ENCODE data around the gene CSTF2. TPM values are rescaled to one million over a fixed set of nuclear protein-coding genes. Genes with fewer than 3 reads are reported as not detected.

The CSTF2 gene
- total RNA-seq, 2 donors from 2014 or later, result 7.2 to 9.2 TPM

DNA sequence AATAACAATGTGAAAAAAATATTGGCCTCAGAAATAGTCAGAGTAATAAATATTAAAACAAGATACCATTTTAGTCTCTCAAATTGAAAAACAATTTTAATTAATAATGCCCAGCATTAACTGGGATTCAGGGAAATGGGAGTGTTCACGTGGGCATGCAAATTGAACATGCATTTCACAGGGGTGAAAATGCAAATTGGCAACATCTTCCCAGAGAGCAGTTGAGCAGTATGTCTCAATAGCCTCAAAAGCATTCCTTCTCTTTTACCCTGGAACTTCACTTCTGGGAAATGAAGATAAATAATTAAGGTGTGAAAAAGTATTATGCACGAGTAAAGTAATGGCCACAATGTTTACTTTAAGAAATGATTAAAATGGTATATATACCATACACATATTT lies 32.6 kb downstream of the CSTF2 start:
- no peaks in the 10 kb centered on the region for H3K36me3 ChIP-seq
- H3K27ac ChIP-seq, result no peak overlapping the region
- TF ChIP-seq, protein P1, sequence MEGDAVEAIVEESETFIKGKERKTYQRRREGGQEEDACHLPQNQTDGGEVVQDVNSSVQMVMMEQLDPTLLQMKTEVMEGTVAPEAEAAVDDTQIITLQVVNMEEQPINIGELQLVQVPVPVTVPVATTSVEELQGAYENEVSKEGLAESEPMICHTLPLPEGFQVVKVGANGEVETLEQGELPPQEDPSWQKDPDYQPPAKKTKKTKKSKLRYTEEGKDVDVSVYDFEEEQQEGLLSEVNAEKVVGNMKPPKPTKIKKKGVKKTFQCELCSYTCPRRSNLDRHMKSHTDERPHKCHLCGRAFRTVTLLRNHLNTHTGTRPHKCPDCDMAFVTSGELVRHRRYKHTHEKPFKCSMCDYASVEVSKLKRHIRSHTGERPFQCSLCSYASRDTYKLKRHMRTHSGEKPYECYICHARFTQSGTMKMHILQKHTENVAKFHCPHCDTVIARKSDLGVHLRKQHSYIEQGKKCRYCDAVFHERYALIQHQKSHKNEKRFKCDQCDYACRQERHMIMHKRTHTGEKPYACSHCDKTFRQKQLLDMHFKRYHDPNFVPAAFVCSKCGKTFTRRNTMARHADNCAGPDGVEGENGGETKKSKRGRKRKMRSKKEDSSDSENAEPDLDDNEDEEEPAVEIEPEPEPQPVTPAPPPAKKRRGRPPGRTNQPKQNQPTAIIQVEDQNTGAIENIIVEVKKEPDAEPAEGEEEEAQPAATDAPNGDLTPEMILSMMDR (IDR thresholded peaks at IDR 0.05), result no peak
- DNase-seq (ENCODE audit: low spot score) (no peak), ATAC-seq (ENCODE audit: insufficient number of reproducible peaks, low FRiP score, low read depth) (no peak)
- H3K4me3 ChIP-seq, result no peak overlapping the region
- no peaks in the 10 kb centered on the region for H3K4me1 ChIP-seq (ENCODE audit: control insufficient read depth in 1 of 2, low read depth in 2 of 2)
- no peaks in the 10 kb centered on the region for H3K9me3 ChIP-seq
- no peaks in the 10 kb centered on the region for H3K27me3 ChIP-seq (replicated peaks; ENCODE audit: insufficient read depth)

DNA sequence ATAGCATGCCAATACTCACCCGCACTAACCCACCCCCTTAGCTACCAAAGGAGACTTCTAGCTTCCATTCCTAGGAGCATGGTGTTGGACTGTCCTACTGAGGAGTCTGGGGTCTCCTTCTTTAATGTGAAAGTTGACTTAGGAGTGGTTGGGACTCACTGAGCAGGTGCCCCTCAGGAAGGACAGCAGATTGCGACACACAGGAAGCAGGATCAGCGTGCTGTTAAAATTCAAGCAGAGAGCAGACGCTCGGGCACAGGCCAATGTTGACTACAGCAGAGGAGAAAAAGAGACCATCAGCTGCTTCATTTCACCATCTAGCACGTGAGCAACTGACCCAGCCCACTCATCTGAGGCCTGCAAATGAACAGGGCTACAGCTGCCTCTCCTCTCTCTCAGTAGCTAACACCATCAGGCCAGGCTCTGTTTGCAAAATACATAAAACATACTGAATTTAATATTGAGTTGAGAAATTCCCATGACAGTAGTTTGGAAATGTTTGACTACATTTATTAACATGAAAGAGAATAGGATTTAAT lies 43.2 kb downstream of the CSTF2 start:
- Histone ChIP-seq H3K4me1 (ENCODE audit: control insufficient read depth in 1 of 2, low read depth in 2 of 2) (no peaks in the 10 kb centered on the region), H3K4me3 (no peak overlapping the region), H3K27ac (no peak overlapping the region), H3K36me3 (no peaks in the 10 kb centered on the region), H3K9me3 (no peaks in the 10 kb centered on the region), H3K27me3 (replicated peaks; ENCODE audit: insufficient read depth) (no peaks in the 10 kb centered on the region)
- no peak for ATAC-seq (ENCODE audit: insufficient number of reproducible peaks, low FRiP score, low read depth)
- TF ChIP-seq, protein P1 (IDR thresholded peaks at IDR 0.05), result no peak
- DNase-seq (ENCODE audit: low spot score), result no peak

DNA sequence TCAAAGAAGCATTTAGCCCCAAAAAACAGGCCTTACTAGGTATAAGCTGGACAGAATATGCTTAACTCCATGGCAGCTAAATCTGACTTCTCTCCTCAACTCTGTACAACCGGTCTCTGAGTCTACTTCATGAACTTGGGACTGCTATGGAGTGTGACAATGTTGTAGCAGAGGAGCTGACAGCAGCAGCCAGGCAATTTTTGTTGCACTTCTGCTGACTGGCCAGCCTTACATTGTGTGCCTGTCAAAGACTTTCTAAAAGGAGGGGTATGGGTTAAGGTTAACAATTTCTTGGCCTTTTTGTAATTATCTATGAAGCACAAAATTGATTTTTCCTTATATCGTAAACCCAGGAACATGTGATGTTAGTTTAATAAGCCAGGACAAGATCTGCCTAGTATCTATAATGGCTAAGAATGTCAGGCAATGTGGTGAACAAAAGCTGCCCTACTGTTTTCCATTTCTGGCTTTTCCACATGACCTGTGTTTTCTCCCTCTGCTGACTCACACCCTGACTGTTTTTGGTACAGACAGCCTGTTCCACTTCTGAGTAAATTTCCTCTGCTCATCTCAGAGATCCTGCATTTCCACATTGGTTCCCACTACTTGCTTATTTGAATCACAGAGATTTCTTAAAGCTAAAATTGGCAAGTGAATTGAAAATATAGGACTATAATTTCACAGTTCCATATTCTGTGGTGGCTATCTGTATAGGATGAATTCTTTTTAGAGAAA lies 44.6 kb downstream of the CSTF2 start:
- ATAC-seq (ENCODE audit: insufficient number of reproducible peaks, low FRiP score, low read depth) (no peak), DNase-seq (ENCODE audit: low spot score) (no peak)
- no peak overlapping the region for H3K4me3 ChIP-seq
- no peaks in the 10 kb centered on the region for H3K36me3 ChIP-seq
- no peaks in the 10 kb centered on the region for H3K9me3 ChIP-seq
- no peaks in the 10 kb centered on the region for H3K27me3 ChIP-seq (replicated peaks; ENCODE audit: insufficient read depth)
- no peaks in the 10 kb centered on the region for H3K4me1 ChIP-seq (ENCODE audit: control insufficient read depth in 1 of 2, low read depth in 2 of 2)
- TF ChIP-seq, protein P1 (IDR thresholded peaks at IDR 0.05), result no peak
- no peak overlapping the region for H3K27ac ChIP-seq

DNA sequence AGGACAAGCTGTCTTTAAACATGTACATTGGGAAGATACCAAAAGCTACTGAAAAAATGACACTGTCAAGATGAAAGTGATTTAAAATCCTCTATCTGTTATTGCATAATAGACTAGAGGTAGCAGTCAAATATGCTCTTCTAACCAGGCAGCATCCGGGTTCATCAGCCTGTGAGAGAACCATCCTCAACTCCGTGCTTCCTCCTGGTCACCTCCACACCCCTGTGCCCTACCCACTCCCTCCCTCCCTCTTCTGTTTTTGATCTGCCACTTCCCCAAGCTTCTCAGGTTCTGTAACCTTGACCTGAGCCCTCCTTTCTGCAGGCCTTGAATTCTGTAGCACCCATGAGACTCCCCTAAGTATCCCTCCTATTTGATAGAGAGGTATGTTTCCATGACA lies 48.1 kb downstream of the CSTF2 start:
- Histone ChIP-seq H3K27me3 (replicated peaks; ENCODE audit: insufficient read depth) (no peaks in the 10 kb centered on the region), H3K27ac (no peak overlapping the region), H3K4me1 (ENCODE audit: control insufficient read depth in 1 of 2, low read depth in 2 of 2) (no peaks in the 10 kb centered on the region), H3K4me3 (no peak overlapping the region), H3K9me3 (no peaks in the 10 kb centered on the region), H3K36me3 (no peaks in the 10 kb centered on the region)
- ATAC-seq (ENCODE audit: insufficient number of reproducible peaks, low FRiP score, low read depth) (no peak), DNase-seq (ENCODE audit: low spot score) (no peak)
- TF ChIP-seq, protein P1 (IDR thresholded peaks at IDR 0.05), result no peak

DNA sequence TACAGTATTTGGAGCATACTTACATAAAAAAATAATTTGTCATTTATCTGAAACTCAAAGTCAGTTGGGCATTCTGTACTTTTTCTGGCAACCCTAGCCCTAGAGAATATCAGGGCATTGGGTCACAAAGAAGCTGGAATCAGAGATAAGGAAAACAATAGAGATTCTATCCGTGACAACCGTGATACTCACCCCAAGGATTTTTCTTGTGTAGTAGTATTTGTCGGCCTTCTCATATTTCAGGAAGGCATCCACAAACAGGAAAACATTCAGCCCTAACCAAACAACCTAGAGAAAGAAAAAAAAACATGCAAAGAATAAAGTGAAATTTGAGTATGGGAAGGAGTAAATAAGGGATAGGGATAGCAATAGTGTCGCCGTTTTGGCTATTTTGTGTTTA lies 50.3 kb downstream of the CSTF2 start:
- ATAC-seq (ENCODE audit: insufficient number of reproducible peaks, low FRiP score, low read depth), result no peak
- TF ChIP-seq, protein P1 (IDR thresholded peaks at IDR 0.05), result no peak
- H3K27me3 ChIP-seq (replicated peaks; ENCODE audit: insufficient read depth), result no peaks in the 10 kb centered on the region

More for the DNA sequence above, 50.3 kb downstream of the CSTF2 start:
- no peak overlapping the region for H3K4me3 ChIP-seq
- H3K9me3 ChIP-seq, result no peaks in the 10 kb centered on the region
- no peaks in the 10 kb centered on the region for H3K4me1 ChIP-seq (ENCODE audit: control insufficient read depth in 1 of 2, low read depth in 2 of 2)
- H3K36me3 ChIP-seq, result no peaks in the 10 kb centered on the region
- H3K27ac ChIP-seq, result no peak overlapping the region
- no peak for DNase-seq (ENCODE audit: low spot score)
